OCI-LY3 (cell line): ENCODE data around the gene ZNF219.

Source experiments
- EZH2phosphoT487 ChIP-seq: fragments of 200-600 bp; shearing (Covaris generic); IDR thresholded peaks from 2 replicates; pipeline ENCODE4 v1.6.1; 2018; ENCODE audit warnings: antibody characterized with exemption, mixed run types, low read depth
- TF ChIP-seq, protein P1 (sequence below): fragments of 200-600, 300-600 bp; sonication (generic); IDR thresholded peaks from 2 replicates; pipeline ENCODE4 v1.5.1; 2014; ENCODE audit warnings: antibody characterized with exemption, low read length, low read depth

- TF ChIP-seq, protein P1, sequence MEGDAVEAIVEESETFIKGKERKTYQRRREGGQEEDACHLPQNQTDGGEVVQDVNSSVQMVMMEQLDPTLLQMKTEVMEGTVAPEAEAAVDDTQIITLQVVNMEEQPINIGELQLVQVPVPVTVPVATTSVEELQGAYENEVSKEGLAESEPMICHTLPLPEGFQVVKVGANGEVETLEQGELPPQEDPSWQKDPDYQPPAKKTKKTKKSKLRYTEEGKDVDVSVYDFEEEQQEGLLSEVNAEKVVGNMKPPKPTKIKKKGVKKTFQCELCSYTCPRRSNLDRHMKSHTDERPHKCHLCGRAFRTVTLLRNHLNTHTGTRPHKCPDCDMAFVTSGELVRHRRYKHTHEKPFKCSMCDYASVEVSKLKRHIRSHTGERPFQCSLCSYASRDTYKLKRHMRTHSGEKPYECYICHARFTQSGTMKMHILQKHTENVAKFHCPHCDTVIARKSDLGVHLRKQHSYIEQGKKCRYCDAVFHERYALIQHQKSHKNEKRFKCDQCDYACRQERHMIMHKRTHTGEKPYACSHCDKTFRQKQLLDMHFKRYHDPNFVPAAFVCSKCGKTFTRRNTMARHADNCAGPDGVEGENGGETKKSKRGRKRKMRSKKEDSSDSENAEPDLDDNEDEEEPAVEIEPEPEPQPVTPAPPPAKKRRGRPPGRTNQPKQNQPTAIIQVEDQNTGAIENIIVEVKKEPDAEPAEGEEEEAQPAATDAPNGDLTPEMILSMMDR: no peak
- no peak for TF ChIP-seq EZH2phosphoT487
Measured at GRCh38 chr14:21040370-21040925, 58.0 kb downstream of the ZNF219 start.
